ENCODE measurements around the gene ADCY7. TPM values are rescaled to one million over a fixed set of nuclear protein-coding genes. Genes with fewer than 3 reads are reported as not detected.

The ADCY7 gene
- total RNA-seq, 2 donors from 2014 or later, result 8.5 to 17.1 TPM

DNA sequence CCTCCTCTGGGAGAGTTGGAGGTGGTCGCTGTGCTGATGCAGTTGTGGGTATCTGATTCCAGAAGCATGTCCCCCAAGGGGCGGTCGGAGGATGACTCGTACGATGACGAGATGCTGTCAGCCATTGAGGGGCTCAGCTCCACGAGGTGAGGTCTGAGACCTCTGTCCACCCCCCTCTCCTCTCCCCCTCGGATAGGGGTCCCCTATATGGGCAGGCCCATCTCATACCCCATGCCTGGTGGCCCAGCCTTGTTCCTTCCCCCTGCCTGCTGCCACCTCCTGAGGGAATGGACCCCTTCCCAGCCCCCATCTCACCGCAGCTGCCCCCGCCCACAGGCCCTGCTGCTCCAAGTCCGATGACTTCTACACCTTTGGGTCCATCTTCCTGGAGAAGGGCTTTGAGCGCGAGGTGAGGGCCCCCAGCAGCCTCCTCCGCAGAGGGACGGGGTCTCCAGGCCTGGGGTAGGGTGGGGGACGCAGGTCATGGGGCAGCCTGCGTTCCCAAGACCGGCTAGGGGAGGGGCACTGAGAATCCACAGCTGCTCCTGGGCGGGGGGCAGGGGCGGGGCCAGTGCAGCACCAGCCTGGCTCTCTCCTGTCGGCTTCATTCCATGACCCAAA lies 39.2 kb downstream of the ADCY7 start:
- Histone ChIP-seq H3K9me3 (no peaks in the 10 kb centered on the region), H3K27me3 (no peaks in the 10 kb centered on the region), H3K4me3 (no peak overlapping the region), H3K27ac (no peak overlapping the region), H3K4me1 (peaks cover 0 to 8% of the 10 kb centered on the region in 2 donors), H3K36me3 (no peaks in the 10 kb centered on the region)
- TF ChIP-seq CTCF (IDR thresholded peaks at IDR 0.05), result no peak
- DNase-seq (ENCODE audit: low spot score), result no peak

- Histone ChIP-seq H3K4me3 (no peak overlapping the region), H3K9me3 (no peaks in the 10 kb centered on the region), H3K4me1 (peaks cover 0 to 8% of the 10 kb centered on the region in 2 donors), H3K36me3 (no peaks in the 10 kb centered on the region), H3K27me3 (no peaks in the 10 kb centered on the region), H3K27ac (no peak overlapping the region)
- no peak for TF ChIP-seq CTCF (IDR thresholded peaks at IDR 0.05)
- DNase-seq (ENCODE audit: low spot score), result peak; percentile 36
These were observed 39.9 kb downstream of the ADCY7 start for GRCh38 chr16:50306287-50306686.

GRCh38 chr16:50308237-50308965 lies 42.0 kb downstream of the ADCY7 start:
- Histone ChIP-seq H3K4me3 (no peak overlapping the region), H3K36me3 (peaks cover 12% of the 10 kb centered on the region), H3K9me3 (no peaks in the 10 kb centered on the region), H3K4me1 (peaks cover 0 to 8% of the 10 kb centered on the region in 2 donors), H3K27me3 (no peaks in the 10 kb centered on the region), H3K27ac (no peak overlapping the region)
- DNase-seq (ENCODE audit: low spot score), result peak; percentile 52
- no peak for TF ChIP-seq CTCF (IDR thresholded peaks at IDR 0.05)

GRCh38 chr16:50309156-50309526 lies 42.8 kb downstream of the ADCY7 start:
- no peak for DNase-seq (ENCODE audit: low spot score)
- H3K36me3 ChIP-seq, result peaks cover 18% of the 10 kb centered on the region

GRCh38 chr16:50309527-50310307 lies 43.4 kb downstream of the ADCY7 start:
- Histone ChIP-seq H3K27ac (no peak overlapping the region), H3K4me1 (peaks cover 0 to 13% of the 10 kb centered on the region in 2 donors), H3K4me3 (no peak overlapping the region), H3K36me3 (peaks cover 24% of the 10 kb centered on the region), H3K9me3 (no peaks in the 10 kb centered on the region), H3K27me3 (no peaks in the 10 kb centered on the region)
- no peak for TF ChIP-seq CTCF (IDR thresholded peaks at IDR 0.05)
- DNase-seq (ENCODE audit: low spot score), result peak; percentile 61

More at GRCh38 chr16:50309156-50309526, 42.8 kb downstream of the ADCY7 start:
- Histone ChIP-seq H3K4me1 (peaks cover 0 to 12% of the 10 kb centered on the region in 2 donors), H3K27ac (no peak overlapping the region), H3K9me3 (no peaks in the 10 kb centered on the region), H3K4me3 (no peak overlapping the region), H3K27me3 (no peaks in the 10 kb centered on the region)
- TF ChIP-seq CTCF (IDR thresholded peaks at IDR 0.05), result no peak
